Smooth muscle cell (in vitro differentiated cells): ENCODE data around the gene NIPAL3. TPM values are rescaled to one million over a fixed set of nuclear protein-coding genes. Genes with fewer than 3 reads are reported as not detected.

ENCODE experiments used
- DNase-seq: peaks from one replicate; lab custom pipeline; 2025; ENCODE audit not compliant: unreplicated experiment; lab: John Stamatoyannopoulos, UW
- H2AFZ ChIP-seq: fragments of 200-600 bp; sonication (generic); 2 replicates; pipeline ENCODE4 v1.6.0; 2016; ENCODE audit warnings: antibody characterized with exemption, low read depth, mild to moderate bottlenecking
- H3F3A ChIP-seq: fragments of 200-600 bp; sonication (generic); 2 replicates; pipeline ENCODE4 v1.6.0; 2017; ENCODE audit warnings: antibody characterized with exemption, low read depth
- H3K27ac ChIP-seq: fragments of 200-600 bp; sonication (generic); 2 replicates; pipeline ENCODE4 v1.5.1; 2016; ENCODE audit warnings: low read depth, mild to moderate bottlenecking
- H3K27me3 ChIP-seq: fragments of 200-600 bp; sonication (generic); 2 replicates; pipeline ENCODE4 v1.6.1; 2016; ENCODE audit warnings: low read depth, mild to moderate bottlenecking
- H3K36me3 ChIP-seq: fragments of 200-600 bp; sonication (generic); 2 replicates; pipeline ENCODE4 v1.5.1; 2016; ENCODE audit warnings: low read depth
- H3K4me1 ChIP-seq: fragments of 200-600 bp; sonication (generic); 2 replicates; pipeline ENCODE4 v1.5.1; 2016; ENCODE audit warnings: low read depth
- H3K4me2 ChIP-seq: fragments of 200-600 bp; sonication (generic); 2 replicates; pipeline ENCODE4 v1.6.0; 2016; ENCODE audit warnings: mild to moderate bottlenecking
- H3K4me3 ChIP-seq: fragments of 200-600 bp; sonication (generic); 2 replicates; pipeline ENCODE4 v1.5.1; 2016; ENCODE audit warnings: mild to moderate bottlenecking
- H3K79me2 ChIP-seq: fragments of 200-600 bp; sonication (generic); 2 replicates; pipeline ENCODE4 v1.6.0; 2016; ENCODE audit warnings: low read depth, mild to moderate bottlenecking
- H3K9ac ChIP-seq: fragments of 200-600 bp; sonication (generic); 2 replicates; pipeline ENCODE4 v1.6.0; 2016; ENCODE audit warnings: low read depth
- H3K9me3 ChIP-seq: fragments of 200-600 bp; sonication (generic); replicated peaks from 2 replicates; pipeline ENCODE4 v1.5.1; 2016; ENCODE audit warnings: low read depth
- H4K20me1 ChIP-seq: fragments of 200-600 bp; sonication (generic); 2 replicates; pipeline ENCODE4 v1.6.0; 2016; ENCODE audit warnings: low read depth
- CTCF ChIP-seq: fragments of 200-600 bp; sonication (generic); IDR thresholded peaks from 2 replicates; pipeline ENCODE4 v1.5.1; 2017; ENCODE audit warnings: borderline replicate concordance, mild to moderate bottlenecking, antibody characterized with exemption; ENCODE audit not compliant: insufficient read depth, poor library complexity, severe bottlenecking
- WGBS: methylation state at CpG from one replicate; pipeline ENCODE4 v1.1.7; 2016; ENCODE audit warnings: low lambda C conversion rate; 5-methylcytosine and 5-hydroxymethylcytosine counted together
- polyA plus RNA-seq: library from polyadenylated mRNA; unstranded; fragments of >200 nt; fragmentation: Nextera tagmentation; extraction: Ambion mirVana; gene quantifications from 2 replicates; pipeline ENCODE4 v1.2.1, GENCODE V29; 2016
- total RNA-seq: library from RNA; depleted of rRNA; stranded (reverse); fragments of >200 nt; gene quantifications from 2 replicates; pipeline ENCODE4 v1.2.3, GENCODE V29; 2014

NIPAL3 gene
- total and polyA plus RNA-seq, 2 experiments from 2014 or later: 9.3 to 22.5 TPM

GRCh38 chr1:24463776-24464735 is 48.5 kb downstream of the NIPAL3 start:
- Histone ChIP-seq H3K4me2 (no peak overlapping the region), H3K4me1 (peaks cover 15% of the 10 kb centered on the region), H3K9me3 (no peaks in the 10 kb centered on the region), H4K20me1 (no peaks in the 10 kb centered on the region), H3K79me2 (no peaks in the 10 kb centered on the region), H3K27me3 (no peaks in the 10 kb centered on the region), H3K4me3 (no peak overlapping the region), H3K36me3 (no peaks in the 10 kb centered on the region), H3F3A (no peaks in the 10 kb centered on the region), H3K27ac (no peak overlapping the region), H3K9ac (no peak overlapping the region), H2AFZ (no peak overlapping the region)
- WGBS: 29% methylated on average over 14 of the region's 14 CpGs
- no peak for DNase-seq
- TF ChIP-seq CTCF: no peak

GRCh38 chr1:24465099-24465498 is 49.5 kb downstream of the NIPAL3 start:
- H3K4me1 ChIP-seq: peaks cover 15% of the 10 kb centered on the region
- no peak for TF ChIP-seq CTCF
- DNase-seq: no peak
- no peaks in the 10 kb centered on the region for H3K79me2 ChIP-seq
- no peak overlapping the region for H3K27ac ChIP-seq
- no peak overlapping the region for H3K4me3 ChIP-seq
- no peaks in the 10 kb centered on the region for H4K20me1 ChIP-seq
- no peaks in the 10 kb centered on the region for H3K36me3 ChIP-seq
- no peaks in the 10 kb centered on the region for H3K27me3 ChIP-seq
- no peak overlapping the region for H2AFZ ChIP-seq
- H3K9ac ChIP-seq: no peak overlapping the region
- H3F3A ChIP-seq: no peaks in the 10 kb centered on the region
- H3K4me2 ChIP-seq: no peak overlapping the region
- no peaks in the 10 kb centered on the region for H3K9me3 ChIP-seq
- 77% methylated on average over 4 of the region's 4 CpGs for WGBS

- H3K9me3 ChIP-seq: no peaks in the 10 kb centered on the region
- WGBS: 94% methylated on average over 2 of the region's 2 CpGs
- H3K27ac ChIP-seq: no peak overlapping the region
- no peak for DNase-seq
- no peak overlapping the region for H2AFZ ChIP-seq
- peaks cover 15% of the 10 kb centered on the region for H3K4me1 ChIP-seq
- H3K4me2 ChIP-seq: no peak overlapping the region
- no peaks in the 10 kb centered on the region for H3F3A ChIP-seq
- TF ChIP-seq CTCF: no peak
- H3K79me2 ChIP-seq: no peaks in the 10 kb centered on the region
- H4K20me1 ChIP-seq: no peaks in the 10 kb centered on the region
- no peak overlapping the region for H3K9ac ChIP-seq
- H3K36me3 ChIP-seq: no peaks in the 10 kb centered on the region
- no peaks in the 10 kb centered on the region for H3K27me3 ChIP-seq
- H3K4me3 ChIP-seq: no peak overlapping the region
Observed at GRCh38 chr1:24465638-24466037, 50.0 kb downstream of the NIPAL3 start.
